SK-N-SH treated with all-trans-retinoic acid at 6 μM for 48 hours (cell line): ENCODE results near the gene LMF1.
A peak's percentile ranks its signal among the peaks of the same experiment; 100 is the strongest.

Experiments
- ATAC-seq: fragments of 200-7000 bp; cut with Tn5 transposase; 3 replicates; pipeline ENCODE4 v1.9.1; 2020; ENCODE audit warnings: mild to moderate bottlenecking, moderate library complexity
- ARNTL ChIP-seq: fragments of 450-650 bp; formaldehyde crosslinking; IDR thresholded peaks from 2 replicates; pipeline ENCODE4 v1.5.0; 2020; ENCODE audit warnings: low read depth, mild to moderate bottlenecking, moderate library complexity, borderline replicate concordance
- BACH2 ChIP-seq: fragments of 250-450 bp; sonication (Bioruptor Pico); IDR thresholded peaks from 2 replicates; pipeline ENCODE4 v1.9.0; 2021; ENCODE audit warnings: mild to moderate bottlenecking, borderline replicate concordance
- CREB5 ChIP-seq: fragments of 250-450 bp; sonication (Bioruptor Pico); IDR thresholded peaks from 2 replicates; pipeline ENCODE4 v1.5.1; 2020; ENCODE audit warnings: low read depth, mild to moderate bottlenecking, moderate library complexity
- CSDC2 ChIP-seq: fragments of 250-450 bp; sonication (Bioruptor Pico); IDR thresholded peaks from 2 replicates; pipeline ENCODE4 v1.5.0; 2020; ENCODE audit warnings: mild to moderate bottlenecking, moderate library complexity
- ESRRG ChIP-seq: fragments of 250-450 bp; sonication (Bioruptor Pico); IDR thresholded peaks from 2 replicates; pipeline ENCODE4 v1.6.1; 2021; ENCODE audit warnings: mild to moderate bottlenecking
- ISL1 ChIP-seq: fragments of 250-450 bp; sonication (Bioruptor Pico); IDR thresholded peaks from 2 replicates; pipeline ENCODE4 v2.1.2; 2022; ENCODE audit warnings: mild to moderate bottlenecking, moderate library complexity
- OSR1 ChIP-seq: fragments of 250-450 bp; sonication (Bioruptor Pico); IDR thresholded peaks from 2 replicates; pipeline ENCODE4 v1.8.0; 2022; ENCODE audit warnings: moderate library complexity, mild to moderate bottlenecking, inconsistent platforms
- PATZ1 ChIP-seq: fragments of 250-450 bp; sonication (Bioruptor Pico); IDR thresholded peaks from 2 replicates; pipeline ENCODE4 v1.8.0; 2020; ENCODE audit warnings: mild to moderate bottlenecking, moderate library complexity, borderline replicate concordance
- POU6F1 ChIP-seq: fragments of 250-450 bp; sonication (Bioruptor Pico); IDR thresholded peaks from 2 replicates; pipeline ENCODE4 v1.8.0; 2021; ENCODE audit warnings: low read depth, mild to moderate bottlenecking, moderate library complexity, borderline replicate concordance
- PPARA ChIP-seq: fragments of 250-450 bp; sonication (Bioruptor Pico); IDR thresholded peaks from 2 replicates; pipeline ENCODE4 v1.5.0; 2020; ENCODE audit warnings: mild to moderate bottlenecking, borderline replicate concordance
- RARB ChIP-seq: fragments of 250-450 bp; sonication (Bioruptor Pico); IDR thresholded peaks from 2 replicates; pipeline ENCODE4 v1.8.0; 2021; ENCODE audit warnings: mild to moderate bottlenecking, moderate library complexity
- SNAI2 ChIP-seq: fragments of 250-450 bp; sonication (Bioruptor Pico); IDR thresholded peaks from 2 replicates; pipeline ENCODE4 v1.5.0; 2020; ENCODE audit warnings: mild to moderate bottlenecking, moderate library complexity
- TCF4 ChIP-seq: fragments of 250-450 bp; sonication (Bioruptor Pico); IDR thresholded peaks from 2 replicates; pipeline ENCODE4 v1.8.0; 2021; ENCODE audit warnings: mild to moderate bottlenecking, moderate library complexity, borderline replicate concordance
- TOX ChIP-seq: fragments of 250-450 bp; sonication (Bioruptor Pico); IDR thresholded peaks from 2 replicates; pipeline ENCODE4 v1.8.0; 2021; ENCODE audit warnings: mild to moderate bottlenecking, moderate library complexity, borderline replicate concordance
- TSHZ2 ChIP-seq: fragments of 250-450 bp; sonication (Bioruptor Pico); IDR thresholded peaks from 2 replicates; pipeline ENCODE4 v1.5.0; 2020; ENCODE audit warnings: mild to moderate bottlenecking, moderate library complexity
- ZC3H10 ChIP-seq: fragments of 250-450 bp; sonication (Bioruptor Pico); IDR thresholded peaks from 2 replicates; pipeline ENCODE4 v1.5.1; 2021; ENCODE audit warnings: mild to moderate bottlenecking, moderate library complexity
- ZFP3 ChIP-seq: fragments of 250-450 bp; sonication (Bioruptor Pico); IDR thresholded peaks from 2 replicates; pipeline ENCODE4 v1.5.0; 2020; ENCODE audit warnings: mild to moderate bottlenecking, moderate library complexity
- ZFP30 ChIP-seq: fragments of 450-650 bp; formaldehyde crosslinking; IDR thresholded peaks from 2 replicates; pipeline ENCODE4 v1.5.0; 2022; ENCODE audit warnings: mild to moderate bottlenecking, moderate library complexity
- ZNF565 ChIP-seq: fragments of 450-650 bp; formaldehyde crosslinking; conservative IDR thresholded peaks from 2 replicates; pipeline ENCODE4 v1.5.0; 2020; ENCODE audit warnings: low read depth, mild to moderate bottlenecking, moderate library complexity
- ZNF8 ChIP-seq: fragments of 450-650 bp; formaldehyde crosslinking; IDR thresholded peaks from 2 replicates; pipeline ENCODE4 v1.5.0; 2020; ENCODE audit warnings: mild to moderate bottlenecking, moderate library complexity

LMF1 gene

GRCh38 chr16:1010815-1011214 is 40.0 kb upstream of the LMF1 start (continued):
- no peak for TF ChIP-seq OSR1
- TF ChIP-seq BACH2 = no peak
- no peak for TF ChIP-seq SNAI2 (CRISPR knock-in tag)
- TF ChIP-seq POU6F1 = no peak
- TF ChIP-seq CSDC2 (CRISPR knock-in tag) = no peak
- no peak for TF ChIP-seq TOX
- TF ChIP-seq ZC3H10 = no peak
- TF ChIP-seq ZFP30 (CRISPR knock-in tag) = no peak

GRCh38 chr16:1010251-1010650 is 39.5 kb upstream of the LMF1 start:
- peak; percentile 8; the same call in 1 of the 3 replicates for ATAC-seq
- TF ChIP-seq ZFP3 = no peak
- TF ChIP-seq POU6F1 = no peak
- TF ChIP-seq SNAI2 (CRISPR knock-in tag) = no peak
- TF ChIP-seq TOX = no peak
- TF ChIP-seq ZC3H10 = no peak
- TF ChIP-seq ZNF8 (CRISPR knock-in tag) = no peak
- no peak for TF ChIP-seq RARB (CRISPR knock-in tag)
- no peak for TF ChIP-seq CREB5 (CRISPR knock-in tag)
- no peak for TF ChIP-seq ESRRG (CRISPR knock-in tag)
- TF ChIP-seq ZFP30 (CRISPR knock-in tag) = no peak
- no peak for TF ChIP-seq TSHZ2 (CRISPR knock-in tag)
- no peak for TF ChIP-seq ZNF565
- TF ChIP-seq TCF4 = no peak
- no peak for TF ChIP-seq CSDC2 (CRISPR knock-in tag)
- no peak for TF ChIP-seq PATZ1 (CRISPR knock-in tag)

GRCh38 chr16:1009358-1010150 is 38.8 kb upstream of the LMF1 start:
- ATAC-seq = no peak; the same call in 2 of the 3 replicates
- no peak for TF ChIP-seq ARNTL
- TF ChIP-seq TCF4 = no peak
- no peak for TF ChIP-seq SNAI2 (CRISPR knock-in tag)
- no peak for TF ChIP-seq ZC3H10
- no peak for TF ChIP-seq PPARA (CRISPR knock-in tag)
- no peak for TF ChIP-seq ZFP3

- TF ChIP-seq POU6F1 = no peak
- TF ChIP-seq ISL1 (CRISPR knock-in tag) = no peak
- TF ChIP-seq TCF4 = no peak
- no peak for ATAC-seq
Observed at GRCh38 chr16:1008085-1008484, 37.3 kb upstream of the LMF1 start.
